ENCODE results near the gene CSAG1.
"Not testable (repeated sequence)": the region's sequence is repeated elsewhere in the genome, so short reads cannot be mapped to it uniquely, and the experiment has no call there.

- not testable (repeated sequence) for TF ChIP-seq CTCF (IDR thresholded peaks at IDR 0.05); POLR2A (IDR thresholded peaks at IDR 0.05); POLR2AphosphoS5 (IDR thresholded peaks at IDR 0.05); EP300 (IDR thresholded peaks at IDR 0.05; ENCODE audit: low read depth)
Observed at GRCh38 chrX:152681012-152681411, 52.5 kb downstream of the CSAG1 start.

Data from transverse colon (tissue), 4 donors.